Right renal cortex interstitium (tissue), 3 donors: ENCODE measurements around the gene GTF2H4. TPM values are rescaled to one million over a fixed set of nuclear protein-coding genes. Genes with fewer than 3 reads are reported as not detected.
A peak's percentile ranks its signal among the peaks of the same experiment; 100 is the strongest.
"Not testable (repeated sequence)": the region's sequence is repeated elsewhere in the genome, so short reads cannot be mapped to it uniquely, and the experiment has no call there.

Source experiments
- DNase-seq, 3 donors: peaks; one replicate each; pipeline ENCODE4 v3.0.0-alpha.2; 2013; ENCODE audit warnings: low read depth in 3 of 3, low spot score in 2 of 3
- polyA plus RNA-seq, 3 donors: library from polyadenylated mRNA; unstranded; fragments of 120-200 nt; gene quantifications; one replicate each; pipeline ENCODE4 v1.2.1, GENCODE V29; 2013; ENCODE audit not compliant: insufficient read length in 3 of 3

GTF2H4 gene
- polyA plus RNA-seq, 3 donors, result 36.1 to 44.6 (median 37.2) TPM

- DNase-seq, result no peak
These were observed 9.5 kb downstream of the GTF2H4 start for GRCh38 chr6:30917487-30917886.

- no peak for DNase-seq
These were observed 10.7 kb downstream of the GTF2H4 start for GRCh38 chr6:30918670-30919069.

GRCh38 chr6:30922447-30922852 lies 14.4 kb downstream of the GTF2H4 start:
- no peak for DNase-seq

GRCh38 chr6:30924040-30924627 lies 16.1 kb downstream of the GTF2H4 start:
- DNase-seq, result not testable (repeated sequence)

- no peak for DNase-seq
These were observed 18.6 kb downstream of the GTF2H4 start for GRCh38 chr6:30926644-30927043.

GRCh38 chr6:30927080-30927479 lies 19.1 kb downstream of the GTF2H4 start:
- DNase-seq, result not testable (repeated sequence)

- DNase-seq, result no peak
These were observed 20.7 kb downstream of the GTF2H4 start for GRCh38 chr6:30928677-30929076.

- DNase-seq, result no peak
These were observed 22.5 kb downstream of the GTF2H4 start for GRCh38 chr6:30930506-30930905.

- no peak for DNase-seq
These were observed 23.3 kb downstream of the GTF2H4 start for GRCh38 chr6:30931272-30931671.

GRCh38 chr6:30931969-30932645 lies 24.1 kb downstream of the GTF2H4 start, which contains the start of gene SFTA2:
Gene SFTA2, minus strand, starts transcription at chr6:30932170. Its CDS starts 74 bp downstream, at chr6:30932096.
- no peak for DNase-seq

- no peak for DNase-seq
These were observed 24.8 kb downstream of the GTF2H4 start for GRCh38 chr6:30932665-30933365.

GRCh38 chr6:30935018-30935417 lies 27.0 kb downstream of the GTF2H4 start:
- no peak for DNase-seq

- no peak for DNase-seq
These were observed 29.3 kb downstream of the GTF2H4 start for GRCh38 chr6:30937265-30937664.

- DNase-seq, result no peak
These were observed 30.7 kb downstream of the GTF2H4 start for GRCh38 chr6:30938730-30939129.

- DNase-seq, result no peak
These were observed 31.5 kb downstream of the GTF2H4 start for GRCh38 chr6:30939473-30939872.

GRCh38 chr6:30940361-30940986 lies 32.5 kb downstream of the GTF2H4 start, which contains the start of gene MUCL3:
Gene MUCL3, plus strand, starts transcription at chr6:30940973. Its CDS starts 27 bp downstream, at chr6:30941000.
- no peak for DNase-seq

GRCh38 chr6:30942338-30943060 lies 34.5 kb downstream of the GTF2H4 start:
- DNase-seq, result peak in 2 of 3 donors; percentile 64 to 70

GRCh38 chr6:30944051-30944450 lies 36.0 kb downstream of the GTF2H4 start:
- DNase-seq, result no peak

- no peak for DNase-seq
These were observed 37.3 kb downstream of the GTF2H4 start for GRCh38 chr6:30945281-30945680.

- DNase-seq, result no peak
These were observed 39.2 kb downstream of the GTF2H4 start for GRCh38 chr6:30947231-30947630.

GRCh38 chr6:30948811-30949210 lies 40.8 kb downstream of the GTF2H4 start:
- DNase-seq, result no peak
